ENCODE results near the gene NIF3L1.

NIF3L1 gene

GRCh38 chr2:200850512-200851256 is 38.5 kb upstream of the NIF3L1 start:
- H3K9ac ChIP-seq, result no peak overlapping the region
- H3K36me3 ChIP-seq, result peaks cover 51 to 59% (median 55%) of the 10 kb centered on the region in 11 experiments
- no peaks in the 10 kb centered on the region for H3K9me3 ChIP-seq (replicated peaks in 1 of 11)
- peaks cover 28 to 69% (median 54%) of the 10 kb centered on the region in 11 experiments for H4K20me1 ChIP-seq
- no peaks in the 10 kb centered on the region for H3K27me3 ChIP-seq
- H3K4me3 ChIP-seq, result no peak overlapping the region
- TF ChIP-seq Cebpa-rat (IDR thresholded peaks at IDR 0.05), result no peak
- H3K27ac ChIP-seq, result no peak overlapping the region
- no peak overlapping the region for H3K4me2 ChIP-seq
- H3K4me1 ChIP-seq, result 0 out of 20 replicates have a peak, but pooled peaks cover 0 to 3% (median 0%) of the 10 kb centered on the region in 10 experiments

- H4K20me1 ChIP-seq, result peaks cover 37 to 78% (median 64%) of the 10 kb centered on the region in 11 experiments
- H3K4me3 ChIP-seq, result no peak overlapping the region
- no peak overlapping the region for H3K4me2 ChIP-seq
- TF ChIP-seq Cebpa-rat (IDR thresholded peaks at IDR 0.05), result no peak
- H3K9me3 ChIP-seq (replicated peaks in 1 of 11), result no peaks in the 10 kb centered on the region
- peaks cover 61 to 68% (median 64%) of the 10 kb centered on the region in 11 experiments for H3K36me3 ChIP-seq
- H3K27me3 ChIP-seq, result no peaks in the 10 kb centered on the region
- H3K4me1 ChIP-seq, result 0 out of 20 replicates have a peak, but pooled peaks cover 0 to 3% (median 0%) of the 10 kb centered on the region in 10 experiments
- no peak overlapping the region for H3K27ac ChIP-seq
- H3K9ac ChIP-seq, result no peak overlapping the region
These were observed 37.5 kb upstream of the NIF3L1 start for GRCh38 chr2:200851398-200852248.

GRCh38 chr2:200852605-200853004 is 36.6 kb upstream of the NIF3L1 start:
- Histone ChIP-seq H3K4me1 (0 out of 20 replicates have a peak, but pooled peaks cover 0 to 5% (median 0%) of the 10 kb centered on the region in 10 experiments), H4K20me1 (peaks cover 46 to 88% (median 74%) of the 10 kb centered on the region in 11 experiments), H3K9ac (no peak overlapping the region), H3K9me3 (replicated peaks in 1 of 11) (no peaks in the 10 kb centered on the region), H3K27ac (no peak overlapping the region), H3K36me3 (peaks cover 71 to 78% (median 74%) of the 10 kb centered on the region in 11 experiments), H3K27me3 (no peaks in the 10 kb centered on the region), H3K4me2 (no peak overlapping the region), H3K4me3 (no peak overlapping the region)
- TF ChIP-seq Cebpa-rat (IDR thresholded peaks at IDR 0.05), result no peak

GRCh38 chr2:200856806-200857205 is 32.4 kb upstream of the NIF3L1 start:
- no peak overlapping the region for H3K4me2 ChIP-seq
- H3K9ac ChIP-seq, result no peak overlapping the region
- peaks cover 11 to 36% (median 19%) of the 10 kb centered on the region in 10 experiments for H3K4me1 ChIP-seq
- TF ChIP-seq Cebpa-rat (IDR thresholded peaks at IDR 0.05), result no peak
- H3K27me3 ChIP-seq, result no peaks in the 10 kb centered on the region
- H3K27ac ChIP-seq, result no peak overlapping the region
- H3K9me3 ChIP-seq (replicated peaks in 1 of 11), result no peaks in the 10 kb centered on the region
- peaks cover 83 to 100% (median 98%) of the 10 kb centered on the region in 11 experiments for H4K20me1 ChIP-seq
- H3K4me3 ChIP-seq, result no peak overlapping the region
- H3K36me3 ChIP-seq, result peaks cover 96 to 100% (median 100%) of the 10 kb centered on the region in 11 experiments

GRCh38 chr2:200860092-200860795 is 28.9 kb upstream of the NIF3L1 start:
- Histone ChIP-seq H3K9ac (peak overlapping the region in 4 of 11 experiments; percentile 98 to 100 (median 99); a peak in 9 of 22 replicates), H3K36me3 (peaks cover 62 to 78% (median 68%) of the 10 kb centered on the region in 11 experiments), H3K4me1 (peaks cover 17 to 40% (median 26%) of the 10 kb centered on the region in 10 experiments), H3K4me3 (peak overlapping the region in 9 of 10 experiments; percentile 74 to 99 (median 89); a peak in 12 of 20 replicates), H3K4me2 (peak overlapping the region; percentile 39 to 98 (median 86); a peak in 18 of 22 replicates), H4K20me1 (peaks cover 79 to 85% (median 84%) of the 10 kb centered on the region in 11 experiments), H3K27me3 (no peaks in the 10 kb centered on the region), H3K9me3 (replicated peaks in 1 of 11) (no peaks in the 10 kb centered on the region), H3K27ac (no peak overlapping the region)
- no peak for TF ChIP-seq Cebpa-rat (IDR thresholded peaks at IDR 0.05)

GRCh38 chr2:200861617-200862155 is 27.5 kb upstream of the NIF3L1 start:
- Histone ChIP-seq H4K20me1 (peaks cover 67 to 71% (median 70%) of the 10 kb centered on the region in 11 experiments), H3K27me3 (no peaks in the 10 kb centered on the region), H3K9ac (peak overlapping the region; percentile 96 to 100 (median 99)), H3K36me3 (peaks cover 47 to 63% (median 53%) of the 10 kb centered on the region in 11 experiments), H3K4me2 (peak overlapping the region; percentile 79 to 98 (median 90)), H3K4me1 (peaks cover 21 to 55% (median 29%) of the 10 kb centered on the region in 10 experiments), H3K4me3 (peak overlapping the region; percentile 74 to 99 (median 90)), H3K27ac (peak overlapping the region in 10 of 11 experiments; percentile 32 to 100 (median 99); a peak in 19 of 22 replicates), H3K9me3 (replicated peaks in 1 of 11) (no peaks in the 10 kb centered on the region)
- no peak for TF ChIP-seq Cebpa-rat (IDR thresholded peaks at IDR 0.05)

GRCh38 chr2:200862532-200863000 is 26.6 kb upstream of the NIF3L1 start:
- Histone ChIP-seq H3K4me1 (peaks cover 26 to 63% (median 38%) of the 10 kb centered on the region in 10 experiments), H3K9me3 (replicated peaks in 1 of 11) (no peaks in the 10 kb centered on the region), H4K20me1 (peaks cover 59 to 62% (median 61%) of the 10 kb centered on the region in 11 experiments), H3K4me3 (peak overlapping the region; percentile 74 to 99 (median 90)), H3K27ac (peak overlapping the region; percentile 97 to 100 (median 99)), H3K9ac (peak overlapping the region; percentile 96 to 100 (median 99)), H3K36me3 (peaks cover 38 to 54% (median 45%) of the 10 kb centered on the region in 11 experiments), H3K27me3 (no peaks in the 10 kb centered on the region), H3K4me2 (peak overlapping the region; percentile 79 to 98 (median 90))
- TF ChIP-seq Cebpa-rat (IDR thresholded peaks at IDR 0.05), result no peak

- Histone ChIP-seq H3K36me3 (peaks cover 26 to 42% (median 32%) of the 10 kb centered on the region in 11 experiments), H3K4me1 (peaks cover 26 to 69% (median 44%) of the 10 kb centered on the region in 10 experiments), H3K9ac (peak overlapping the region; percentile 96 to 100 (median 99)), H3K4me3 (peak overlapping the region; percentile 74 to 99 (median 90)), H3K9me3 (replicated peaks in 1 of 11) (no peaks in the 10 kb centered on the region), H4K20me1 (peaks cover 47 to 50% (median 49%) of the 10 kb centered on the region in 11 experiments), H3K27me3 (no peaks in the 10 kb centered on the region), H3K4me2 (peak overlapping the region; percentile 79 to 98 (median 90); a peak in 21 of 22 replicates), H3K27ac (peak overlapping the region; percentile 97 to 100 (median 99))
- no peak for TF ChIP-seq Cebpa-rat (IDR thresholded peaks at IDR 0.05)
These were observed 25.4 kb upstream of the NIF3L1 start for GRCh38 chr2:200863782-200864175.

Measured in BLaER1 treated with 17β-estradiol and CSF1 and Interleukin-3, amounts not matched to agents 10 nM and 100 nM (cell line).